Heart left ventricle (tissue), 13 donors: ENCODE results near the gene TMEM131L.

Experiments
- CTCF ChIP-seq, 12 donors: fragments of 200-600 bp; sonication (generic) in 4 of 12; IDR thresholded peaks; one replicate each; pipeline versions ENCODE4 v1.5.0 to v1.8.0; 2018 to 2022; ENCODE audit warnings: antibody characterized with exemption in 12 of 12, mild to moderate bottlenecking in 5 of 12
- POLR2A ChIP-seq, 2 donors: fragments of 450-650 bp; IDR thresholded peaks; one replicate each; pipeline ENCODE4 v1.6.1; 2017; ENCODE audit warnings: antibody characterized with exemption in 2 of 2, mild to moderate bottlenecking in 2 of 2, moderate library complexity in 2 of 2
- donor health status: ischemic (EF 13 %, LVEDD 7.1; RV severe dilation, severe dysfunction).
- donor health status: DM: no; HTN: yes; CAD: no.
- donor health status: DM: no; HTN: no; CAD: no.
- donor health status: ischemic (EF 25% LVEDD 6.9; RV normal size, moderate dysfunction).
- donor health status: ischemic (EF 25% LVEDD 5.7; RV mildly dilated, moderate dysfunction).
- donor health status: ischemic (EF 35%, LVEDD 5.7; RV mildly dilated, moderate dysfunction).
- donor health status: nonischemic (EF 11% LVEDD 7.7; RV severe dilation, severe dysfunction).
- donor health status: DM: yes; HTN: yes; CAD: no.
- donor health status: PGD.
- donor health status: ischemic (EF 29% LVEDD 5.4; RV normal size, mild dysfunction).
- donor health status: nonischemic (EF 23%, LVEDD 6.1; RV moderate dilation, normal function).

GRCh38 chr4:153480704-153481103 lies 14.5 kb downstream of the TMEM131L start:
- TF ChIP-seq CTCF (IDR thresholded peaks at IDR 0.05) (no peak), POLR2A (IDR thresholded peaks at IDR 0.05) (no peak)
